HG02571 (cell line): ENCODE data around the gene FST.

ENCODE experiments used
- ATAC-seq: cut with Tn5 transposase; IDR thresholded peaks from one replicate; pipeline ENCODE4 v1.9.1; 2021; ENCODE audit warnings: mild to moderate bottlenecking, moderate library complexity; ENCODE audit not compliant: unreplicated experiment

The FST gene, protein sequence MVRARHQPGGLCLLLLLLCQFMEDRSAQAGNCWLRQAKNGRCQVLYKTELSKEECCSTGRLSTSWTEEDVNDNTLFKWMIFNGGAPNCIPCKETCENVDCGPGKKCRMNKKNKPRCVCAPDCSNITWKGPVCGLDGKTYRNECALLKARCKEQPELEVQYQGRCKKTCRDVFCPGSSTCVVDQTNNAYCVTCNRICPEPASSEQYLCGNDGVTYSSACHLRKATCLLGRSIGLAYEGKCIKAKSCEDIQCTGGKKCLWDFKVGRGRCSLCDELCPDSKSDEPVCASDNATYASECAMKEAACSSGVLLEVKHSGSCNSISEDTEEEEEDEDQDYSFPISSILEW

GRCh38 chr5:53480416-53481158, at the start of gene FST:
Gene FST, plus strand, starts transcription at chr5:53480629. Its CDS starts 163 bp downstream, at chr5:53480792.
- no peak for ATAC-seq

DNA sequence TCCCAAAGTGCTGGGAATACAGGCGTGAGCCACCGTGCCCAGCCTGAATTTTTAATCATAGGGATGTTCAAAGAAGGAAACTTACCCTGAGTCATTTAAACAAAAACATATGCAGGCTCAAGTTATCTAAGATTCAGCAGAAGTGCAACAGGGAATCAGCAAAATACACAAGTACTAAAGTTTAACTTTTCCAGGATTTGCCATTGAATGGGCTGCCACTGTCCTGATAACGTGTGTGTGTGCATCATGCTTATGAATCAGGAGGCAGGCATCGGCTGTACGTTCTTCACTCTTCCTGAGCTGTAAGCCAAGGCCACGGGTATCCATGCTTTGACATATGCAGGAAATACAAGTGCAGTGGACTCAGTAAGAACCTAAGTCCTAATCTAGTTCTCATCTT, 48.8 kb upstream of the FST start:
- ATAC-seq = no peak

DNA sequence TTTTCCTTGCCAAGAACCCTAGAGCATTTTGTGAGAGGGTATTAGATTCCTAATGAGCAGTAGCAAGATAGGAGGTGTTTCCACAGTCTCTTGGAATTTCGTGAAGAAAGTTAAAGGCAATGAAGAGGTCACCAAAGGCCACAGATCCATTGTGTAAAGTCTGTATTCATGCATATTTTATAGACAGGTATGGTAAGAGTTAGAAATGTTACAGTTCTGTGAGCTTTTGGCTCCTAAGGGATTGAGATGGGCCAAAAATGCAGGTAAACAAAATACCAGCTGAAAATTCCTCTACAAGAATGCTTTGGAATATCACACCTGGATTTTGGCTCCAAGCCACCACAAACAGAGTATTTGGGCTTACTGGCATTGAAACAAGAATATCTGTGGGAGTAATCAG, 47.4 kb upstream of the FST start:
- ATAC-seq = no peak

- ATAC-seq = no peak
Observed at GRCh38 chr5:53434541-53434940, 45.9 kb upstream of the FST start.

DNA sequence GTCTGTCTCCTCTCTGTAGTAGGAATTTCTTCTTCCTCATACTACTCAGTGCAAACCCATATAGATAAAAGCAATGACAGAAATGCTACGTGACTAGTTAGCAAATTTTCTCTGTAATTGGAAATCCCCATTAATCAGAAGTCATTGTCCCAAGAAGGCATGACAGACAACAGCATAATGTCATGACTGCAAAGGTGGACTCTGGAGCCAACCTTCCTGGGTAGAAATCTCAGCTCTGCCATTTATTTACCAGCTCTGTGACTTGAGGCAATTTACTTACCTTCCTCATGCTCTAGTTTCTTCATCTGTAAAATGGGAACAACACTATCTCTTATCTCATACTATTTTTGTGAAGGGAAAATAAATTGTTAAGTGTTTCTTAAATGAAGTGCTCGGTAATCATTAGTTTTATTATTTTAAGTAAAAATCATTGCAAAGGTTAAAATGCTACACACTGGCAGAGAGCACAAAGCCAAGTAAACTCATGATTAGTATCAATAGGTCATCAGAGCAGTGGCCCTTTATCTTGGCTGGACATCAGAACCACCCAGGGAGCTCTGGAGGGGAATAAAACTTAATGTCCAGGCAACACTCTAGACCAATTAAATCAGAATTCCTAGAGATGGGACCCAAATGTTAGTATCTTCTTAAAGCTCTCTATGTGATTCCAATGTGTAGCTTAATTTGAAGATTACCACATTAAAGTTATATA, 43.8 kb upstream of the FST start:
- ATAC-seq = no peak

DNA sequence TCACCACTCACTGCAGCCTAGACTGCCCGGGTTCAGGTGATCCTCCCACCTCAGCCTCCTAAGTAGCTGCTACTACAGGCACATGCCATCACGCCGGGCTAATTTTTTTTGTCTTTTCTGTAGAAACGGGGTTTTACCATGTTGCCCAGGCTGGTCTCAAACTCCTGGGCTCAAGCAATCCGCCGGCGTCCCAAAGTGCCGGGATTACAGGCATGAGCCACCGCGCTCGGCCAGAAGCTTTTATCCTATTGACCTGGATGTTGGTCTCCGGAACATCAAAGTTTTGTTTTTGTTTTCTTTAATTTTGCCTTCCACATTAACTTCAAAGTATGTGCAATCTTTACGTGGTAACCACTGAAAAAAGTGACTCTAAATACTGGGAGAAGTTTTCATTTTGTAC, 42.4 kb upstream of the FST start:
- no peak for ATAC-seq

DNA sequence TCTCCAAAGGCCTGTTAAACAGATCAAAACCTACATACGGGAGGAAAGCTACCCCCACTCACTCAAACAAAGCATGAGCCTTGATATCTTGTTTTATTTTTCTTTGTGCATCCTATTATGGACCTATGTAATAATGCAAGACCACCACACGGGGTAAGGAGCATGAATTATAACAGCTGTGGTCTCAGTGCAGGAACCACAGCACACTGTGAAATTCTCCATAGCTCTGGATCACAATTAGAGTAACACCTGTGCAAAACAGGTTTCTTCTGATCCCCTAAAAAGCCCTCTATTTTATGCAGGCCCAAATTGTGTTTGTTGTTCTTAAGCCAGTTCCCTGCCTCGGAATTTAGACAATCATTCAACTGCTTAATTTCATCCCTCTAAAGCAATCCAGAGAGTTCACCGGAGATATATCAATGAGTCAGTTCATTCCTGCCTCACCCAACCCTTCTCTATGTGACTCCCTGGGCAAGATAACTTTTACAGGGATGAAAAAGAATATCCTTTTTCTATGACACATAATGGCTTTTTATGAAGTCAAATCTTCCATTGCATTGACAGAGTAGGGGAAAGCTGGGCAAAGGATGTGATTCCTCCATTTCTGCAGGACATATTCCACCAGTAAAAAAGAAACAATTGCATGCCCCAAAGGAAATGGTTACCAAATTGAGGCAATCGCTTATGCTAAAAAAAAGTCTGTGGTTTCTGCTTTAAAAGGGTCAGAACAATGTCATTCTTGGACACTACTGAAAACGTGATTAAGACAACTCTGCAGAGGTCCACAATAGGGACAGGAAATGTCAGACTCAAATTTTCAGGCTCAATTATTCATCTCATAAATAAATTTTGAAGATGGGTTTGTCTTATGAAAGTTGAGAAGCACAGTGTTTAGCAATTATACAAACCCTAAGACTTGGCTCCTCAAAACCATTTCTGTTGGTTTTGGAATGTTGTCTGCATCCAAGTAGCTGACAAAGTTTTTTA, 41.6 kb upstream of the FST start:
- no peak for ATAC-seq

DNA sequence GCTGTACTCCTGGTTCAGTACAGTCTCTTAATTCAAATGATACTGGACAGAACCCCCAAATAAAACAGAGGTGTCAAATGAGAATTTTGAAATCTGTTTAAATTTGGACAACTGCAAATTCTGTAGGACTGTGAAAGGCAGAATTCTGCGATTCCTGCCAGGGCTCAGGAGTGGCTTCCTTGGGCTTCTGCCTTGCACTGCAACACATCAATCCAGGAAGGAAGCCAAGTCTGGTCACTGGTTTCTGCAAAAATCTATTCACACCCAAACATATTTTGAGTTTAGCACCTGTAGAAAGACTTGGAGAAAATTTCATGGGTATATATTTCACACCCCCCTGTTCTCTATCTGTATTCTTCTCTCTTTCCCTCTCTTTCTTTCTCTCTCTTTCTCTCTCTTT, 37.5 kb upstream of the FST start:
- ATAC-seq = no peak

GRCh38 chr5:53445569-53445968, 34.9 kb upstream of the FST start:
- no peak for ATAC-seq

- ATAC-seq = no peak
Observed at GRCh38 chr5:53446908-53447307, 33.5 kb upstream of the FST start.

GRCh38 chr5:53448851-53449250, 31.6 kb upstream of the FST start:
- no peak for ATAC-seq

DNA sequence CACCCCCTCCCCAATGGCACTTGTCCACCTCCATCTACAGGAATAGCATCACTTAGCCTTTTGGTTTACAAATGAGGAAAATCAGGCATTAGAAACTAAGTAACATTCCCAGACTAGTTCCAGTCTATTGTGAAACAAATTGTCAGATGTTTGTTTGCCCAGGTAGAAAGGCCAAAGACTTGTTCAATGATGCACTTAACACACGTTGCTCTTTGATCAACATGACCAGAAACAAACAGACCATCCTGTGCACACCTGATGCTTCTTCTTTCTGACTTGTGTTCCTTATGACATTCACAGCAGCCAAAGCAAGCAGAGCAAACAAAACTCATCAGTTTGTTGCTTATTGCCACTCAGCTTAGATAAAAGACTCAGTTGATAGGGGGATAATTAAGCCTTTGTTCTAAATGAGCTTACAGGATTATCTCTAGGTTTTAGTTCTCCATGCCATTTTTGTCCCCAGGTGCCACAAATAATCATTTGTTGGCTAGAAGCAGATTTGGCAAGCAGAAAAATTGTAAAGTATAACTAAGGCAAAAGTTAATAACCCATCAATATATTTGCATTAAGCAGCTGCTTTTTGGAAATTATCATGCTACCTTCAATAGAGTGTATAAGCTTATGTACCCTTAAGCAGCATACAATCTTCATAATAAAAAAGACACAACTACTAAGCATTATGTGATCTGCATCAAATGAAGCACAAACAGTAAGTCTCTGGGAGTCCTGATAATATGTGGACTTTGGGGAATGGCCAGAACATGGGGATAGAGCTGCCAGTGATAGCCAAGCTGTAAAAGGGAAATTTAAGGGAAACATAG, 26.3 kb upstream of the FST start:
- ATAC-seq = no peak

GRCh38 chr5:53454719-53455000, 25.8 kb upstream of the FST start:
- no peak for ATAC-seq

DNA sequence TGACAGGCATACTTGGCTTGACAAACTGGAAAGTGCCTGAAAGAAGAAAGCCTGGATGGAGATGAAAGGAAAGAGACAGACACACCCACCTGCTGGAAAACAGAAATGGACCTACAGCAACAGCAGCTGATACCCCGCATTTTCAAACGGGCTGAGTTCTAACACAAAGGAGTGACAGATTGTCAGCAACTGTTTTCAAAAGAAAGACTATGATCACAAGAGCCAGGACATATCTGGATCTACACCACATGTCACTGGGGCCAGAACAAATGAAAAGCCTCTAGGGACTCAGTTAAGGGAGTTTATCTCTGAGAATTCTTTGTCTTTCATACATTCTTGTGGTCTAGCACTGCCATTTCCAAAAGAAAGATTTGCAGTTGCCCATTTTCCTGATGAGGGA, 24.1 kb upstream of the FST start:
- no peak for ATAC-seq

DNA sequence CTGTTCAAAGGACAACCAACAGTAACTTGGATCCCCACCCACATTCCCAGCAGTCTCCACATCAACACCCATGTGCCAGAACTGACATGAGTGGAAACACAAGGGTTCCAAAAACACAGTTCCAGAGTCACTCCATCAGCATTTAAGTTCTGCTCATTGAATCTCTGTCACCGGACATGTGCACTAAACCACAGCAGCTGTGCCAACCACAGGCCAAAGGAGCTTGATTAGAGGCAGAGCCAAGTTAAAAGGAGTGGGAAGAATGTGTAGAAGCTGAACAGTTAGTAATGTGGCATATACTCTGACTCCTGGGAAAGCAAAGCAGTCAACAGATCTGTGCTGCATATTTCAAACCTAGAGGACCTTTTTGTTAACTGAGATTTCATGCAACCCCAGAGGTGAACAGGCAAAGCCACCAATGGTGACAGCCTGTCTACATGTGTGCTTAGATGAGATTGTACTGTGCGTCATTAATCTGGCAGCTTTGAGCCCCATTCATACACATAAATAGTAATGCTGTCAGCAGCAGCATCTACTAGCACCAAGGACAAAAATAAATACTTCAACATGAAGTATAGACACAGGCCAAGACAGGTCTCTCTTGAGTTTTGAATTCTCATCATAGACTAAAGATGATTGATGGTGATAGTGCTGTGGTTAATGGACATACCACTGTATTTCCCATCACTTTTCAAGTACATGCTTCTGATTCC, 16.4 kb upstream of the FST start:
- no peak for ATAC-seq

DNA sequence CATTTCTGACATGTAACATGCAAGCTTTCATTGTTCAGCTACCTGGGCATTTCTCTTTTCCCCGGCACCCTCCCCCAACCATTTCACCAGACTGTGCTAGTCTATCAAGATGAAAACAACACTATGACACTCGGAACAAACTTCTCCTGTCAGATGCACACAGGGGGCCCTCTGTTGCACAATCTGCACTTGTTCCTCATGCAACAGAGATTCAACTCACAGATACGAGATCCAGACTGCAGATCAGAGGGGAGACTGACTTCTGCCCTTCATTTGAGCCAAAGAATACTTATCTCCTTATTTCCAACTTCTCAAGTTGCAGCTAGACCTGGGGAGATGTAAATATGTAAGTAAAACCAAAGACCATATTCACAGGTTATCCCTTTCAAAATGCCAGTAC, 15.7 kb upstream of the FST start:
- no peak for ATAC-seq

DNA sequence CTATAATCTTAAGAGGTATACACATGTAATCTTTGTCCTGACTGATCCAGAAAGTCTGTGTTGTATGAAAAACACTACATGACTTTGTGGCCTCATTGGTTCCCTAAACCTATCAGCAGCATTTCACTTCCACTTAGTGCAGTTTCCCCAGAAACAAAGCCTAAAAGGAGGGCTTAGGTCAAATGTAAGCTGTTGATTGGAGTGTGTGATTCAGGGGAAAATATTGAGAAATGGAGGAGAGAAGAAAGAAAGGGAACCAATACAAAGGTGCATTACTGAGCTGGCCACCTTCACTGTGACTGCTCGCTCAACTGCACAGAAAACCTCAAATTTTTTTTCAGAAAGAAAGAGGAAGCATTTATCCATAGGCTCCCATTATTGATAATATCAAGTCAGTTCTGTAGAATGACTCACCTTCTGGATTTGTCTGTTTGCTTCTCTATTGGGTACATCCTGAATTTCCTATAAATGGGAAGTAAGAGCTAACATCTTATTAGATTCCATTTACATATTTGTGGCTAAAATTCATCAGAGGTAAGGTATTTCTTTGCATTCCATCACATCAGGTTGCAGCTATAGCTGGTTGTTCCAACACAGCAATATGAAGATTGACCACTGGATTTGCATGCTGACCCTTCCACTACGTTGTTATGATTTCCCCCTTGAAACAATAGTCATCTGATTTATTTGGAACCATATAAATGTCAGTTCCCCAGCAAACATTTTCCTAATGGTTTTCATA, 10.3 kb upstream of the FST start:
- no peak for ATAC-seq

- ATAC-seq = no peak
Observed at GRCh38 chr5:53472279-53472678, 8.2 kb upstream of the FST start.
